ENCODE results near the gene BABAM2.
"Not testable (repeated sequence)": the region's sequence is repeated elsewhere in the genome, so short reads cannot be mapped to it uniquely, and the experiment has no call there.

Gene BABAM2

GRCh38 chr2:27967076-27967475, 76.5 kb downstream of the BABAM2 start:
- Histone ChIP-seq H3K79me2 (ENCODE audit: low read length) (no peaks in the 10 kb centered on the region), H3K27me3 (replicated peaks; ENCODE audit: insufficient read depth, low read length) (no peaks in the 10 kb centered on the region), H4K20me1 (ENCODE audit: insufficient read depth, low read length) (no peaks in the 10 kb centered on the region), H3K4me3 (ENCODE audit: low read length) (no peak overlapping the region), H3K9me2 (replicated peaks; ENCODE audit: insufficient read depth, low read length) (no peaks in the 10 kb centered on the region), H2AFZ (ENCODE audit: low read length) (no peak overlapping the region), H3F3A (ENCODE audit: insufficient read depth, low read length) (no peaks in the 10 kb centered on the region), H3K9ac (ENCODE audit: low read length) (no peak overlapping the region), H3K9me3 (replicated peaks; ENCODE audit: insufficient read depth, low read length) (no peaks in the 10 kb centered on the region), H3K36me3 (replicated peaks; ENCODE audit: insufficient read depth, low read length) (no peaks in the 10 kb centered on the region), H3K4me1 (ENCODE audit: low read length) (peaks cover 3% of the 10 kb centered on the region; the same call in 1 of the 2 replicates), H3K4me2 (ENCODE audit: low read depth, low read length) (no peak overlapping the region), H3K27ac (ENCODE audit: low read length) (no peak overlapping the region)
- TF ChIP-seq CTCF (IDR thresholded peaks at IDR 0.05; ENCODE audit: low read length): no peak
- no peak for TF ChIP-seq EZH2 (optimal IDR thresholded peaks at IDR 0.05; ENCODE audit: low read depth, low read length)
- TF ChIP-seq EZH2phosphoT487 (IDR thresholded peaks at IDR 0.05; ENCODE audit: low read length): no peak
- DNase-seq: no peak

DNA sequence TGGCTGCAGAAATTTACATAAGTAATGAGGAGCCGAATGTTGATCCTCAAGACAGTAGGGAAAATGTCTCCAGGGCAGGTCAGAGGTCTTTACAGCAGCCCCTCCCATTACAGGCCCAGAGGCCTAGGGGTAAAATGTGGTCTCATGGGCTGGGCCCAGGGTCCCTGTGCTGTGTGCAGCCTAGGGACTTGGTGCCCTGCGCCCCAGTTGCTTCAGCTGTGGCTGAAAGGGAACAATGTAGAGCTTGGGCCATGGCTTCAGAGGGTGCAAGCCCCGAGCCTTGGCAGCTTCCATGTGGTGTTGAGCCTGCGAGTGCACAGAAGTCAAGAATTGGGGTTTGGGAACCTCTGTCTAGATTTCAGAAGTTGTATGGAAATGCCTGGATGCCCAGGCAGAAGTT, 77.5 kb downstream of the BABAM2 start:
- H3K27me3 ChIP-seq (replicated peaks; ENCODE audit: insufficient read depth, low read length); H4K20me1 ChIP-seq (ENCODE audit: insufficient read depth, low read length); H3K79me2 ChIP-seq (ENCODE audit: low read length); H3K9ac ChIP-seq (ENCODE audit: low read length); H3K4me1 ChIP-seq (ENCODE audit: low read length); H3K9me2 ChIP-seq (replicated peaks; ENCODE audit: insufficient read depth, low read length); DNase-seq; H3F3A ChIP-seq (ENCODE audit: insufficient read depth, low read length); H3K27ac ChIP-seq (ENCODE audit: low read length); H3K9me3 ChIP-seq (replicated peaks; ENCODE audit: insufficient read depth, low read length); H3K4me2 ChIP-seq (ENCODE audit: low read depth, low read length); H3K36me3 ChIP-seq (replicated peaks; ENCODE audit: insufficient read depth, low read length); H3K4me3 ChIP-seq (ENCODE audit: low read length); H2AFZ ChIP-seq (ENCODE audit: low read length): not testable (repeated sequence)

GRCh38 chr2:27968957-27969356, 78.4 kb downstream of the BABAM2 start:
- H3F3A ChIP-seq (ENCODE audit: insufficient read depth, low read length); H3K27me3 ChIP-seq (replicated peaks; ENCODE audit: insufficient read depth, low read length); H4K20me1 ChIP-seq (ENCODE audit: insufficient read depth, low read length); H3K4me1 ChIP-seq (ENCODE audit: low read length); H3K27ac ChIP-seq (ENCODE audit: low read length); H2AFZ ChIP-seq (ENCODE audit: low read length); H3K9me3 ChIP-seq (replicated peaks; ENCODE audit: insufficient read depth, low read length); H3K9ac ChIP-seq (ENCODE audit: low read length); H3K4me3 ChIP-seq (ENCODE audit: low read length); H3K9me2 ChIP-seq (replicated peaks; ENCODE audit: insufficient read depth, low read length); H3K4me2 ChIP-seq (ENCODE audit: low read depth, low read length); H3K79me2 ChIP-seq (ENCODE audit: low read length); H3K36me3 ChIP-seq (replicated peaks; ENCODE audit: insufficient read depth, low read length); DNase-seq: not testable (repeated sequence)

DNA sequence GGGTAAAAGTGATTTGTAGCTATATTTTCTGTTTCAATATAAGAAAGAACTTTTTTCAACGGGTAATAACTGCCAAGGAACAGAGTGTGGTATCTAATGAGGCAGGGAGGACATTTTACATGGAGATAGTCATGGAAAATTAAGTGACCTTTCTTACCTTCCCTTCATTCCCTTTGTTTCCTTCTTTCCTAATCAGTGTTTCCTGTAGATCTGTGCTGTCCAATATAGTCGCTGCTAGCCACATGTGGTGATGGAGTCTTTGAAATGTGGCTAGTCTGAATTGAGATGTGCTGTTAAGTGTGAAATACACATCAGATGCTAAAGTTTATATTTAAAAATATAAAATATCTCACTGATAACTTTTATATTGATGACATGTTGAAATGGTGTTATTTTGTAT, 81.8 kb downstream of the BABAM2 start:
- Histone ChIP-seq H3K4me1 (ENCODE audit: low read length) (no peaks in the 10 kb centered on the region), H3K36me3 (replicated peaks; ENCODE audit: insufficient read depth, low read length) (no peaks in the 10 kb centered on the region)

More for the DNA sequence above, 81.8 kb downstream of the BABAM2 start:
- DNase-seq: no peak
- Histone ChIP-seq H3F3A (ENCODE audit: insufficient read depth, low read length) (no peaks in the 10 kb centered on the region), H3K27me3 (replicated peaks; ENCODE audit: insufficient read depth, low read length) (no peaks in the 10 kb centered on the region), H3K4me3 (ENCODE audit: low read length) (no peak overlapping the region), H3K4me2 (ENCODE audit: low read depth, low read length) (no peak overlapping the region), H2AFZ (ENCODE audit: low read length) (no peak overlapping the region), H4K20me1 (ENCODE audit: insufficient read depth, low read length) (no peaks in the 10 kb centered on the region), H3K79me2 (ENCODE audit: low read length) (no peaks in the 10 kb centered on the region), H3K27ac (ENCODE audit: low read length) (no peak overlapping the region), H3K9me2 (replicated peaks; ENCODE audit: insufficient read depth, low read length) (no peaks in the 10 kb centered on the region), H3K9ac (ENCODE audit: low read length) (no peak overlapping the region), H3K9me3 (replicated peaks; ENCODE audit: insufficient read depth, low read length) (no peaks in the 10 kb centered on the region)
- no peak for TF ChIP-seq EZH2phosphoT487 (IDR thresholded peaks at IDR 0.05; ENCODE audit: low read length)
- TF ChIP-seq EZH2 (optimal IDR thresholded peaks at IDR 0.05; ENCODE audit: low read depth, low read length): no peak
- no peak for TF ChIP-seq CTCF (IDR thresholded peaks at IDR 0.05; ENCODE audit: low read length)
